IPS DF 4.7 (cell line): Measurements from ENCODE around the gene MAP4K2.
"Not testable (repeated sequence)": the region's sequence is repeated elsewhere in the genome, so short reads cannot be mapped to it uniquely, and the experiment has no call there.

ENCODE experiments used
- DNase-seq: peaks from one replicate; pipeline ENCODE4 v3.0.0-alpha.2; 2013; ENCODE audit warnings: low spot score; ENCODE audit errors: extremely low read depth

MAP4K2 gene

GRCh38 chr11:64838600-64839334 lies 35.8 kb upstream of the MAP4K2 start:
- no peak for DNase-seq

- no peak for DNase-seq
Measured at GRCh38 chr11:64837887-64838351, 34.9 kb upstream of the MAP4K2 start.

- DNase-seq: no peak
Measured at GRCh38 chr11:64836448-64837072, 33.5 kb upstream of the MAP4K2 start.

- no peak for DNase-seq
Measured at GRCh38 chr11:64835616-64836447, 32.8 kb upstream of the MAP4K2 start.

GRCh38 chr11:64834723-64835615 lies 32.0 kb upstream of the MAP4K2 start:
- DNase-seq: no peak

GRCh38 chr11:64834031-64834722 lies 31.2 kb upstream of the MAP4K2 start:
- DNase-seq: no peak

- no peak for DNase-seq
Measured at GRCh38 chr11:64833509-64833908, 30.5 kb upstream of the MAP4K2 start.

- DNase-seq: no peak
Measured at GRCh38 chr11:64833198-64833502, 30.1 kb upstream of the MAP4K2 start.

- no peak for DNase-seq
Measured at GRCh38 chr11:64832467-64833197, 29.6 kb upstream of the MAP4K2 start.

GRCh38 chr11:64831411-64831891 lies 28.4 kb upstream of the MAP4K2 start:
- DNase-seq: no peak

GRCh38 chr11:64829536-64830251 lies 26.7 kb upstream of the MAP4K2 start:
- no peak for DNase-seq

- no peak for DNase-seq
Measured at GRCh38 chr11:64827451-64827839, 24.4 kb upstream of the MAP4K2 start.

- DNase-seq: no peak
Measured at GRCh38 chr11:64826578-64827450, 23.8 kb upstream of the MAP4K2 start.

GRCh38 chr11:64826062-64826461 lies 23.0 kb upstream of the MAP4K2 start:
- DNase-seq: no peak

GRCh38 chr11:64823568-64824119 lies 20.6 kb upstream of the MAP4K2 start:
- no peak for DNase-seq

- DNase-seq: no peak
Measured at GRCh38 chr11:64817476-64817875, 14.5 kb upstream of the MAP4K2 start.

- DNase-seq: not testable (repeated sequence)
Measured at GRCh38 chr11:64815433-64815832, 12.4 kb upstream of the MAP4K2 start.

GRCh38 chr11:64814712-64815187 lies 11.7 kb upstream of the MAP4K2 start:
- DNase-seq: no peak
